SJSA1 (cell line): ENCODE measurements around the gene UCHL5. TPM values are rescaled to one million over a fixed set of nuclear protein-coding genes. Genes with fewer than 3 reads are reported as not detected.

Source experiments
- DNase-seq, 2 experiments: peaks; one replicate each; pipeline ENCODE4 v3.0.0-alpha.2; 2015 to 2020; ENCODE audit warnings: low spot score in 2 of 2, low read depth in 1 of 2
- H3K27ac ChIP-seq: fragments of 250-450 bp; sonication (Bioruptor Pico); 2 replicates; pipeline ENCODE4 v1.5.1; 2020; ENCODE audit warnings: mild to moderate bottlenecking, moderate library complexity
- H3K27me3 ChIP-seq: fragments of 250-450 bp; sonication (Bioruptor Pico); replicated peaks from 2 replicates; pipeline ENCODE4 v1.5.1; 2020; ENCODE audit warnings: mild to moderate bottlenecking, moderate library complexity
- H3K36me3 ChIP-seq: fragments of 250-450 bp; sonication (Bioruptor Pico); 2 replicates; pipeline ENCODE4 v1.5.1; 2020; ENCODE audit warnings: mild to moderate bottlenecking
- H3K4me1 ChIP-seq: fragments of 250-450 bp; sonication (Bioruptor Pico); replicated peaks from 2 replicates; pipeline ENCODE4 v1.6.1; 2021; ENCODE audit warnings: mild to moderate bottlenecking
- H3K4me3 ChIP-seq: fragments of 250-450 bp; sonication (Bioruptor Pico); 2 replicates; pipeline ENCODE4 v1.5.1; 2020; ENCODE audit warnings: mild to moderate bottlenecking
- H3K9me3 ChIP-seq: fragments of 250-450 bp; sonication (Bioruptor Pico); replicated peaks from 2 replicates; pipeline ENCODE4 v1.5.1; 2020; ENCODE audit warnings: mild to moderate bottlenecking
- total RNA-seq: library from RNA; depleted of rRNA; stranded (reverse); fragments of >200 nt; shearing (Covaris generic); gene quantifications from 2 replicates; pipeline ENCODE4 v1.2.3, GENCODE V29; 2014

UCHL5 gene
- total RNA-seq, 1 experiment from 2014 or later, result 33.4 TPM

- no peak overlapping the region for H3K4me3 ChIP-seq
- H3K4me1 ChIP-seq, result no peaks in the 10 kb centered on the region
- no peak for DNase-seq
- no peaks in the 10 kb centered on the region for H3K9me3 ChIP-seq
- H3K36me3 ChIP-seq, result peaks cover 73% of the 10 kb centered on the region
- no peak overlapping the region for H3K27ac ChIP-seq
- no peaks in the 10 kb centered on the region for H3K27me3 ChIP-seq
Measured at GRCh38 chr1:193083365-193084088, 24.4 kb upstream of the UCHL5 start.

- no peaks in the 10 kb centered on the region for H3K4me1 ChIP-seq
- H3K27ac ChIP-seq, result no peak overlapping the region
- no peaks in the 10 kb centered on the region for H3K9me3 ChIP-seq
- peaks cover 71% of the 10 kb centered on the region for H3K36me3 ChIP-seq
- H3K27me3 ChIP-seq, result no peaks in the 10 kb centered on the region
- DNase-seq, result no peak
- no peak overlapping the region for H3K4me3 ChIP-seq
Measured at GRCh38 chr1:193079187-193079586, 20.0 kb upstream of the UCHL5 start.

GRCh38 chr1:193077991-193078390 lies 18.8 kb upstream of the UCHL5 start:
- H3K27ac ChIP-seq, result no peak overlapping the region
- peaks cover 60% of the 10 kb centered on the region for H3K36me3 ChIP-seq
- H3K27me3 ChIP-seq, result no peaks in the 10 kb centered on the region
- DNase-seq, result no peak
- H3K4me1 ChIP-seq, result no peaks in the 10 kb centered on the region
- H3K4me3 ChIP-seq, result no peak overlapping the region
- no peaks in the 10 kb centered on the region for H3K9me3 ChIP-seq

GRCh38 chr1:193070942-193071341 lies 11.8 kb upstream of the UCHL5 start:
- no peaks in the 10 kb centered on the region for H3K27me3 ChIP-seq
- H3K4me1 ChIP-seq, result no peaks in the 10 kb centered on the region
- DNase-seq, result no peak
- no peaks in the 10 kb centered on the region for H3K9me3 ChIP-seq
- peaks cover 18% of the 10 kb centered on the region for H3K36me3 ChIP-seq
- no peak overlapping the region for H3K4me3 ChIP-seq
- H3K27ac ChIP-seq, result no peak overlapping the region

- no peaks in the 10 kb centered on the region for H3K27me3 ChIP-seq
- peaks cover 18% of the 10 kb centered on the region for H3K36me3 ChIP-seq
- H3K27ac ChIP-seq, result no peak overlapping the region
- H3K4me3 ChIP-seq, result no peak overlapping the region
- H3K4me1 ChIP-seq, result no peaks in the 10 kb centered on the region
- no peaks in the 10 kb centered on the region for H3K9me3 ChIP-seq
- no peak for DNase-seq
Measured at GRCh38 chr1:193070386-193070753, 11.2 kb upstream of the UCHL5 start.

- H3K36me3 ChIP-seq, result peaks cover 18% of the 10 kb centered on the region
- no peaks in the 10 kb centered on the region for H3K27me3 ChIP-seq
- H3K9me3 ChIP-seq, result no peaks in the 10 kb centered on the region
- no peaks in the 10 kb centered on the region for H3K4me1 ChIP-seq
- H3K27ac ChIP-seq, result no peak overlapping the region
- DNase-seq, result peak in 1 of 2 experiments; percentile 12
- H3K4me3 ChIP-seq, result no peak overlapping the region
Measured at GRCh38 chr1:193069748-193070385, 10.7 kb upstream of the UCHL5 start.

GRCh38 chr1:193068013-193068412 lies 8.9 kb upstream of the UCHL5 start:
- DNase-seq, result no peak
- no peak overlapping the region for H3K27ac ChIP-seq
- H3K9me3 ChIP-seq, result no peaks in the 10 kb centered on the region
- H3K4me3 ChIP-seq, result no peak overlapping the region
- no peaks in the 10 kb centered on the region for H3K4me1 ChIP-seq
- no peaks in the 10 kb centered on the region for H3K27me3 ChIP-seq
- H3K36me3 ChIP-seq, result peaks cover 18% of the 10 kb centered on the region

- peaks cover 18% of the 10 kb centered on the region; the same call in 1 of the 2 replicates for H3K36me3 ChIP-seq
- H3K4me1 ChIP-seq, result no peaks in the 10 kb centered on the region
- H3K4me3 ChIP-seq, result no peak overlapping the region
- no peak for DNase-seq
- no peaks in the 10 kb centered on the region for H3K27me3 ChIP-seq
- H3K27ac ChIP-seq, result no peak overlapping the region
- H3K9me3 ChIP-seq, result no peaks in the 10 kb centered on the region
Measured at GRCh38 chr1:193066606-193067005, 7.4 kb upstream of the UCHL5 start.

GRCh38 chr1:193065954-193066353 lies 6.8 kb upstream of the UCHL5 start:
- no peaks in the 10 kb centered on the region for H3K27me3 ChIP-seq
- H3K4me1 ChIP-seq, result peaks cover 3% of the 10 kb centered on the region
- no peak for DNase-seq
- H3K9me3 ChIP-seq, result no peaks in the 10 kb centered on the region
- no peak overlapping the region for H3K27ac ChIP-seq
- H3K36me3 ChIP-seq, result peaks cover 14% of the 10 kb centered on the region; the same call in 1 of the 2 replicates
- no peak overlapping the region for H3K4me3 ChIP-seq

GRCh38 chr1:193062698-193063463 lies 3.7 kb upstream of the UCHL5 start:
- H3K9me3 ChIP-seq, result no peaks in the 10 kb centered on the region
- no peak overlapping the region for H3K4me3 ChIP-seq
- DNase-seq, result no peak
- no peaks in the 10 kb centered on the region for H3K27me3 ChIP-seq
- no peak overlapping the region for H3K27ac ChIP-seq
- peaks cover 5% of the 10 kb centered on the region for H3K4me1 ChIP-seq
- H3K36me3 ChIP-seq, result peaks cover 4% of the 10 kb centered on the region; the same call in 1 of the 2 replicates

GRCh38 chr1:193060938-193061337 lies 1.8 kb upstream of the UCHL5 start:
- Histone ChIP-seq H3K27ac (no peak overlapping the region; the same call in 1 of the 2 replicates), H3K27me3 (no peaks in the 10 kb centered on the region), H3K4me3 (peak overlapping the region; percentile 70), H3K36me3 (no peaks in the 10 kb centered on the region), H3K9me3 (no peaks in the 10 kb centered on the region), H3K4me1 (peaks cover 5% of the 10 kb centered on the region)
- DNase-seq, result peak in 1 of 2 experiments; percentile 4

- no peak for DNase-seq
- Histone ChIP-seq H3K36me3 (no peaks in the 10 kb centered on the region), H3K27me3 (no peaks in the 10 kb centered on the region), H3K27ac (peak overlapping the region; percentile 77; the same call in 1 of the 2 replicates), H3K4me1 (peaks cover 5% of the 10 kb centered on the region), H3K9me3 (no peaks in the 10 kb centered on the region), H3K4me3 (peak overlapping the region; percentile 70)
Measured at GRCh38 chr1:193060406-193060805, 1.2 kb upstream of the UCHL5 start.

- Histone ChIP-seq H3K4me1 (peaks cover 5% of the 10 kb centered on the region), H3K9me3 (no peaks in the 10 kb centered on the region), H3K27me3 (no peaks in the 10 kb centered on the region), H3K27ac (peak overlapping the region; percentile 77), H3K4me3 (peak overlapping the region; percentile 70), H3K36me3 (no peaks in the 10 kb centered on the region)
- no peak for DNase-seq
Measured at GRCh38 chr1:193060115-193060403, 899 bp upstream of the UCHL5 start.
